GM21360 (cell line): Measurements from ENCODE around the gene IQCK.

Experiments used
- ATAC-seq: cut with Tn5 transposase; IDR thresholded peaks from one replicate; pipeline ENCODE4 v1.9.1; 2021; ENCODE audit warnings: mild to moderate bottlenecking, moderate library complexity; ENCODE audit not compliant: unreplicated experiment

Gene IQCK

GRCh38 chr16:19901164-19901563, 183.1 kb downstream of the IQCK start:
- ATAC-seq = no peak

DNA sequence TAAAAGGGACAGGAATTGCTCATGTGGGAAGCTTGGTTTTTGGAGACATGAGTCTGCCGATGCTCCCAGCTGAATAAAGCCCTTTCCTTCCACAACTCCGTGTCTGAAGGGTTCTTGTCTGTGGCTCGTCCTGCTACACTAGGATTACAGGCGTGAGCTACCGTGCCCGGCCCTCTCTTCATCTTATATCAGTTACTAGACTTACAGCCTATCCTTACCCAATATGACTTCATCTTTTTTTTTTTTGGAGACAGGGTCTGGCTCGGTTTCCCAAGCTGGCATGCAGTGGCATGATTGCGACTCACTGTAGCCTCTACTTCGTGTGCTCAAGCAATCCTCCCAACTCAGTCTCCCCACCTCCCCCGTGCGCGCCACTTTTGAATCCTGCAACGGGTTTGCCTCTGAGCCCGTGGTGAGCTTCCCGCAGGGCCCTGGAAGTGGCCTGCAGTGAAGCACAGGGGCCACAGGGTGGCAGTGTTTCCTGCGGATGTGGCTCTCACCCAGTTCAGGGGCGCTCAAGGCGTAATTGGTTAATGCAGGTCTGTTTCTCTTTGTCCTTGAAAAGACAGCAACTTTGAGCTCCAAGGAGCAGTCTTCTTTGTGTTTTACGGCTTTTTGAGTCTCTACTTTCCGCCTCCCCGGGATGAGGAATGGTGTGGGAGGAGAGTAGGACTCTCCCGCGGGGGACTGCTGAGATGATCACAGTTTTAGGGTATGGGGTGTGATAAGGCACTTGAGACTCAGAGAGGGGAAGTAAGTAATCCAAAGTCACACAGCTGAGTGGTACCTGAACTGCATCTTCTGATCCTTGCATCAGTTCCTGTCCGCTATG, 189.3 kb downstream of the IQCK start:
- ATAC-seq = peak; percentile 88
